Loucy (cell line): ENCODE measurements around the gene PGF.

Experiments used
- CTCF ChIP-seq: fragments of 200-600 bp; sonication (generic); conservative IDR thresholded peaks from 2 replicates; pipeline ENCODE4 v1.5.1; 2014; ENCODE audit warnings: mild to moderate bottlenecking, antibody characterized with exemption, low read length
- EZH2phosphoT487 ChIP-seq: fragments of 200-600 bp; IDR thresholded peaks from 2 replicates; pipeline ENCODE4 v1.6.1; 2018; ENCODE audit warnings: antibody characterized with exemption, mild to moderate bottlenecking, moderate library complexity, borderline replicate concordance

- TF ChIP-seq CTCF (no peak), EZH2phosphoT487 (no peak)
Observed at GRCh38 chr14:74954947-74955228, 509 bp downstream of the PGF start.
